Measurements from ENCODE around the gene CYBRD1.

DNA sequence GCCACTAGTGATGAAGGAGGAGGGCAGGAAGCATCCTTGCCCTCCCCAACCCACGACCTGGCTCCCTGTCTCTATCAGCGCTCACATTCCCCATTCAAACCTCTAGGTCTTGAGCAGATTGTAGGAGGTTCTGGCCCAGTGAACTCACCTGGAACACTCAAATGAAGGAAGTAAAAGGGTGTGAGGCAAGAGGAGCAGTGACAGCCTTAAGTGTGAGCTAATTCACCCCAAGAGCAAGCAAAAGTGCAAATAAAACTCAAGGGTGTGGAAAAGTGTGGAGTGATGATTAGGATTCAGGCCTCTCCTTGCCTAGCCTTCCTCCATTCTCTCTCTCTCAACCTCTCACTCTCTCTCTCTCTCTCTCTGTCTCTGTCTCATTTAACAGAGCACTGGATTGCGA lies 41.0 kb downstream of the CYBRD1 start:
- TF ChIP-seq, protein P1, sequence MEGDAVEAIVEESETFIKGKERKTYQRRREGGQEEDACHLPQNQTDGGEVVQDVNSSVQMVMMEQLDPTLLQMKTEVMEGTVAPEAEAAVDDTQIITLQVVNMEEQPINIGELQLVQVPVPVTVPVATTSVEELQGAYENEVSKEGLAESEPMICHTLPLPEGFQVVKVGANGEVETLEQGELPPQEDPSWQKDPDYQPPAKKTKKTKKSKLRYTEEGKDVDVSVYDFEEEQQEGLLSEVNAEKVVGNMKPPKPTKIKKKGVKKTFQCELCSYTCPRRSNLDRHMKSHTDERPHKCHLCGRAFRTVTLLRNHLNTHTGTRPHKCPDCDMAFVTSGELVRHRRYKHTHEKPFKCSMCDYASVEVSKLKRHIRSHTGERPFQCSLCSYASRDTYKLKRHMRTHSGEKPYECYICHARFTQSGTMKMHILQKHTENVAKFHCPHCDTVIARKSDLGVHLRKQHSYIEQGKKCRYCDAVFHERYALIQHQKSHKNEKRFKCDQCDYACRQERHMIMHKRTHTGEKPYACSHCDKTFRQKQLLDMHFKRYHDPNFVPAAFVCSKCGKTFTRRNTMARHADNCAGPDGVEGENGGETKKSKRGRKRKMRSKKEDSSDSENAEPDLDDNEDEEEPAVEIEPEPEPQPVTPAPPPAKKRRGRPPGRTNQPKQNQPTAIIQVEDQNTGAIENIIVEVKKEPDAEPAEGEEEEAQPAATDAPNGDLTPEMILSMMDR (IDR thresholded peaks at IDR 0.05): no peak
- TF ChIP-seq POLR2A (IDR thresholded peaks at IDR 0.05): no peak
